Progenitor cell of endocrine pancreas (in vitro differentiated cells): Measurements from ENCODE around the gene PTPRM. TPM values are rescaled to one million over a fixed set of nuclear protein-coding genes. Genes with fewer than 3 reads are reported as not detected.
"Not testable (repeated sequence)": the region's sequence is repeated elsewhere in the genome, so short reads cannot be mapped to it uniquely, and the experiment has no call there.

Experiments used
- DNase-seq: peaks from one replicate; pipeline ENCODE4 v3.0.0; 2021; ENCODE audit warnings: low spot score; ENCODE audit not compliant: unreplicated experiment
- H3K27ac Mint-ChIP-seq: 2 replicates; pipeline ENCODE4 v1.8.0; 2021; ENCODE audit warnings: mild to moderate bottlenecking, moderate library complexity, mixed read lengths
- H3K27me3 Mint-ChIP-seq: 2 replicates; pipeline ENCODE4 v1.8.0; 2021; ENCODE audit warnings: mixed read lengths
- H3K36me3 Mint-ChIP-seq: 2 replicates; pipeline ENCODE4 v1.8.0; 2022; ENCODE audit warnings: mixed read lengths; ENCODE audit not compliant: insufficient read depth
- H3K4me1 Mint-ChIP-seq: 2 replicates; pipeline ENCODE4 v1.8.0; 2021; ENCODE audit warnings: low read depth, mixed read lengths
- H3K4me3 Mint-ChIP-seq: 2 replicates; pipeline ENCODE4 v1.8.0; 2021; ENCODE audit warnings: low read depth, mild to moderate bottlenecking, moderate library complexity, mixed read lengths
- H3K9me3 Mint-ChIP-seq: 2 replicates; pipeline ENCODE4 v1.8.0; 2021; ENCODE audit warnings: low read depth, mixed read lengths
- total RNA-seq: library from RNA; stranded (reverse); gene quantifications from 2 replicates; pipeline ENCODE4 v1.2.1, GENCODE V29; 2021
- TF ChIP-seq, protein P1 (sequence below): fragments of 200-600 bp; sonication (generic); IDR thresholded peaks from one replicate; pipeline ENCODE4 v1.5.0; 2021; ENCODE audit warnings: antibody characterized with exemption, mild to moderate bottlenecking; ENCODE audit not compliant: unreplicated experiment

PTPRM gene
- total RNA-seq, 1 donor from 2014 or later = 23.2 TPM

DNA sequence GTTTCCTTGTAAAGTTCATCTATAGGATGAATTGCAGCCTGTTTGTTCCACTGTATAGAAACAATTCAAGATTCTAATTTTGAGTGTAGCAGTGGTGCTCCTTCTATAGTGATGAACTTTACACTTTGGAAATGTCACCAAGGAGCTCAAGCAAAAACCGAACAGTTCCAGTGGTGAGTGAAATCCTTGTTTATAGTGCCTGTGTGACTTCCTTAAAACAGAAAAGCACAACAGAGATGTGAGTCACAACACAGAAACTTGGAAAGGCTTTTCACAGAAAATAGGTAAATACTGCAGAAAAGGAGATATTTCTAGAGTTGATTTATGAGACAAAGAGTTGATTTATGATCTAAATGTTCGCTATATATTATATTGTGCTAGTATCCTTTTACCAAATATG lies 482.0 kb downstream of the PTPRM start:
- Mint-ChIP-seq H3K27me3 (no peaks in the 10 kb centered on the region), H3K9me3 (no peaks in the 10 kb centered on the region), H3K4me1 (peaks cover 18% of the 10 kb centered on the region), H3K4me3 (no peak overlapping the region), H3K36me3 (no peaks in the 10 kb centered on the region), H3K27ac (no peak overlapping the region)
- TF ChIP-seq, protein P1, sequence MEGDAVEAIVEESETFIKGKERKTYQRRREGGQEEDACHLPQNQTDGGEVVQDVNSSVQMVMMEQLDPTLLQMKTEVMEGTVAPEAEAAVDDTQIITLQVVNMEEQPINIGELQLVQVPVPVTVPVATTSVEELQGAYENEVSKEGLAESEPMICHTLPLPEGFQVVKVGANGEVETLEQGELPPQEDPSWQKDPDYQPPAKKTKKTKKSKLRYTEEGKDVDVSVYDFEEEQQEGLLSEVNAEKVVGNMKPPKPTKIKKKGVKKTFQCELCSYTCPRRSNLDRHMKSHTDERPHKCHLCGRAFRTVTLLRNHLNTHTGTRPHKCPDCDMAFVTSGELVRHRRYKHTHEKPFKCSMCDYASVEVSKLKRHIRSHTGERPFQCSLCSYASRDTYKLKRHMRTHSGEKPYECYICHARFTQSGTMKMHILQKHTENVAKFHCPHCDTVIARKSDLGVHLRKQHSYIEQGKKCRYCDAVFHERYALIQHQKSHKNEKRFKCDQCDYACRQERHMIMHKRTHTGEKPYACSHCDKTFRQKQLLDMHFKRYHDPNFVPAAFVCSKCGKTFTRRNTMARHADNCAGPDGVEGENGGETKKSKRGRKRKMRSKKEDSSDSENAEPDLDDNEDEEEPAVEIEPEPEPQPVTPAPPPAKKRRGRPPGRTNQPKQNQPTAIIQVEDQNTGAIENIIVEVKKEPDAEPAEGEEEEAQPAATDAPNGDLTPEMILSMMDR = no peak
- DNase-seq = no peak

DNA sequence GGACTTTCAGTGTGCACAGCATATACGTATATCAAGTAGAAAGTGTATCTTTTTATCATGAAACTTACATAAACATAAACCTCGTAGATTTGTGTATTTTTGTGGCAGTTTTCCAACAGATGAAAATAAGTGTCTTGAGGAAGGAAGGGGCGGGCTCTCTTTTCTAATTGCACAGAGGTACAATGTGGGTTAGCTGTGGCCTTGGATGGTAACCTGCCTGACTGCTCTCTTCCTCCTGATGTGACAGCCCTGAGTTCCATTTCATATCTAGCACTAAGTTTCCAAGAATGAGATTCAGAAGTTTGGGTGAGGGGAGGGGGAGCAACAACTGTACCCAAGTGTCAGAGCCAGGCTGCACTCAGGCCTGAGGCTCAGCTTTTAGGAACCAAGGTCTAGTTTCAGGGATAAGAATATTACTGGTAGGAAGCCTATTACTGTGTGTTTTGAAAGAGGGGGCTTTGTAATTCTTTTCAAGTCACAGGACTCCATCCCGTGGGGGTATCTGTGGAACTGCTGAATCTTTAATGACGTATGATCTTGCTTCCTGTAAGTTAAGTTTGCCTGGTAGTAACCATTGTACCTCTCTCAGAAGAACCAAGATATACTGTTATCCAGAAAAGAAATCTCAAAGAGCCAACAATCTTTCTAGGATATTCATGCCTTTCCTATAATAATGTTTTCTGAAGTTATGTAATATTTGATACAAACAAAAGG lies 483.7 kb downstream of the PTPRM start:
- TF ChIP-seq, protein P1 = no peak
- Mint-ChIP-seq H3K36me3 (no peaks in the 10 kb centered on the region), H3K27ac (no peak overlapping the region), H3K27me3 (no peaks in the 10 kb centered on the region), H3K4me3 (no peak overlapping the region), H3K4me1 (peaks cover 23% of the 10 kb centered on the region), H3K9me3 (no peaks in the 10 kb centered on the region)
- DNase-seq = no peak

DNA sequence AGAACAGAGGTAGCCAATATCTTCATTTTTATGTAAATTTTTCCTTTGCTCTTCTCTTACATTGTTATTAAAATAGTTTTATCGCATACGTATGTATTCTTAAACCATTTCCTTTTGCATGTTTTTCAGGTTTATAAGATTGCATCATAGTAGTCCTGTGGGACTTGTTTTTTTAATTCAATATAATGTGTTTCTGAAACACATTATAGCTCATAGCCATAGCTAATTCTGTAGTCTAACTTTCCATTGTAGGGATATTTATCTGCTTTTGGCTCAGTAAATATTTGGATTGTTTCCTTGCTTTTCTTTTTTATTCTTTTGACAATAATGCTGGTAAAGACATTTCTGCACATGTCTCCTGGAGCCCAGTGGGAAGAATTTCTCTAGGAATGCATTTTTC lies 484.3 kb downstream of the PTPRM start:
- Mint-ChIP-seq H3K27ac (no peak overlapping the region), H3K4me1 (peaks cover 23% of the 10 kb centered on the region), H3K36me3 (no peaks in the 10 kb centered on the region), H3K4me3 (no peak overlapping the region), H3K9me3 (no peaks in the 10 kb centered on the region), H3K27me3 (no peaks in the 10 kb centered on the region)
- no peak for DNase-seq
- TF ChIP-seq, protein P1 = no peak

DNA sequence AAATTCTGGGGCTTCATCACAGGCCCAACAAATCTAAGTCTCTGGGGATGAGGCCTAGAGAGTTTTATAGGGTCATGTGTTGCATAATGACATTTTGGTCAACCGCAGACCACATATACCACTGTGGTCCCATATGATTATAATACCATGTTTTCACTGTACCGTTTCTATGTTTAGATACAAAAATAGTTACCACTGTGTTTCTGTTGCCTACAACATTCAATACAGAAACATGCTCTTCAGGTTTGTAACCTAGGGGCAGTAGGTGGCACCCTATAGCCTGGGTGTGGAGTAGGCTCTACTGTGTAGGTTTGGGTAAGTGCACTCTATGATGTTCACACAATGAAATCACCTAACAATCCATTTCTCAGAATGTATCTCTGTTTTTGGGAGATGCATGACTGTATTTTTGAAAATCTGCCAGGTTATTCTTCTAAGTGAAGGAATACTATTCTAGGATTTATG lies 485.2 kb downstream of the PTPRM start:
- TF ChIP-seq, protein P1 = no peak
- H3K36me3 Mint-ChIP-seq = no peaks in the 10 kb centered on the region
- DNase-seq = no peak
- H3K9me3 Mint-ChIP-seq = no peaks in the 10 kb centered on the region
- peaks cover 25% of the 10 kb centered on the region for H3K4me1 Mint-ChIP-seq
- no peak overlapping the region for H3K27ac Mint-ChIP-seq
- no peaks in the 10 kb centered on the region for H3K27me3 Mint-ChIP-seq
- no peak overlapping the region for H3K4me3 Mint-ChIP-seq

DNA sequence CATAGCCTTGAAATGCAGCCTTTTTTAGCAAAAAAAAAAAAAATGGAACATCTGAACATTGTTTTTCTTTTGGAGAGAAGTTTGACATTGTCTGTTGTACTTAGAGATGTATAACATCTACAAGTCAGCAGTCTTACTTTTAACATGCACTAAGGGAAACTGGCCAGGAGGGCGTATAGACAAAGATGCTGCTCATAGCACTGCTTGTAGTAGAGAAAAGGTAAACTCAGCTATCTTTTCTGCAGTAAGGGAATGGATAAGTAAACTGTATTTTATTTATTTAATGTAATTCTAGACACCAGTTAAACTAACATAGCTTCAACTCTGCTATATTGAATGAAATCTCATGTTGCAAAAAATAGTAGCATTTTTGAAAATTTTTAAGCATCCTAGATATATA lies 489.6 kb downstream of the PTPRM start:
- peaks cover 20% of the 10 kb centered on the region for H3K4me1 Mint-ChIP-seq
- no peaks in the 10 kb centered on the region for H3K9me3 Mint-ChIP-seq
- no peaks in the 10 kb centered on the region for H3K27me3 Mint-ChIP-seq
- no peak for DNase-seq
- no peak overlapping the region for H3K27ac Mint-ChIP-seq
- no peaks in the 10 kb centered on the region for H3K36me3 Mint-ChIP-seq
- TF ChIP-seq, protein P1 = no peak
- no peak overlapping the region for H3K4me3 Mint-ChIP-seq

DNA sequence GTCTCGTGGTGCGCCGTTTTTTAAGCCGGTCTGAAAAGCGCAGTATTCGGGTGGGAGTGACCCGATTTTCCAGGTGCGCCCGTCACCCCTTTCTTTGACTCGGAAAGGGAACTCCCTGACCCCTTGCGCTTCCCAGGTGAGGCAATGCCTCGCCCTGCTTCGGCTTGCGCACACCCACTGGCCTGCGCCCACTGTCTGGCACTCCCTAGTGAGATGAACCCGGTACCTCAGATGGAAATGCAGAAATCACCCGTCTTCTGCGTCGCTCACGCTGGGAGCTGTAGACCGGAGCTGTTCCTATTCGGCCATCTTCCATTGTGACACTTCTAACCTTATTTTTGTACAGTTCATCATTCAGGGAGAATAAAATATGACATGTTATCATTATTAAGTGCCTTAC lies 496.0 kb downstream of the PTPRM start:
- DNase-seq, H3K36me3 Mint-ChIP-seq, H3K27me3 Mint-ChIP-seq, H3K9me3 Mint-ChIP-seq, H3K4me1 Mint-ChIP-seq: not testable (repeated sequence)
- Mint-ChIP-seq H3K4me3 (peak overlapping the region; percentile 86), H3K27ac (peak overlapping the region; percentile 97)
